GM10266 (cell line): Measurements from ENCODE around the gene RNU6-9.

ENCODE experiments used
- DNase-seq: peaks from one replicate; pipeline ENCODE4 v3.0.0; 2012; ENCODE audit errors: extremely low spot score
- CTCF ChIP-seq: IDR thresholded peaks from 2 replicates; pipeline ENCODE4 v1.5.1; 2012; ENCODE audit warnings: mild to moderate bottlenecking, low read depth; ENCODE audit not compliant: control insufficient read depth, insufficient read depth; ENCODE audit errors: missing control alignments

Gene RNU6-9

GRCh38 chr19:898663-899062 is 5.4 kb downstream of the RNU6-9 start:
- no peak for DNase-seq
- TF ChIP-seq CTCF: no peak

GRCh38 chr19:899336-900042 is 6.2 kb downstream of the RNU6-9 start:
- no peak for TF ChIP-seq CTCF

GRCh38 chr19:900043-900301 is 6.7 kb downstream of the RNU6-9 start:
- DNase-seq: no peak

More at GRCh38 chr19:899336-900042, 6.2 kb downstream of the RNU6-9 start:
- DNase-seq: no peak

GRCh38 chr19:900302-901111 is 7.2 kb downstream of the RNU6-9 start:
- no peak for DNase-seq
- no peak for TF ChIP-seq CTCF

More at GRCh38 chr19:900043-900301, 6.7 kb downstream of the RNU6-9 start:
- no peak for TF ChIP-seq CTCF

- no peak for TF ChIP-seq CTCF
- no peak for DNase-seq
Observed at GRCh38 chr19:901216-902092, 8.2 kb downstream of the RNU6-9 start.

GRCh38 chr19:902093-902370 is 8.7 kb downstream of the RNU6-9 start:
- no peak for TF ChIP-seq CTCF
- no peak for DNase-seq
